22Rv1 (cell line): ENCODE measurements around the gene CYS1.

Experiments
- H3K27ac ChIP-seq: fragments of 450-650 bp; 2 replicates; pipeline ENCODE4 v1.5.1; 2017
- ZFX ChIP-seq: fragments of 450-650 bp; IDR thresholded peaks from 2 replicates; pipeline ENCODE4 v1.6.1; 2017; ENCODE audit warnings: antibody characterized with exemption, borderline replicate concordance
- TF ChIP-seq, protein P1 (sequence below): fragments of 450-650 bp; IDR thresholded peaks from 2 replicates; pipeline ENCODE4 v1.5.1; 2017; ENCODE audit warnings: mild to moderate bottlenecking

CYS1 gene

DNA sequence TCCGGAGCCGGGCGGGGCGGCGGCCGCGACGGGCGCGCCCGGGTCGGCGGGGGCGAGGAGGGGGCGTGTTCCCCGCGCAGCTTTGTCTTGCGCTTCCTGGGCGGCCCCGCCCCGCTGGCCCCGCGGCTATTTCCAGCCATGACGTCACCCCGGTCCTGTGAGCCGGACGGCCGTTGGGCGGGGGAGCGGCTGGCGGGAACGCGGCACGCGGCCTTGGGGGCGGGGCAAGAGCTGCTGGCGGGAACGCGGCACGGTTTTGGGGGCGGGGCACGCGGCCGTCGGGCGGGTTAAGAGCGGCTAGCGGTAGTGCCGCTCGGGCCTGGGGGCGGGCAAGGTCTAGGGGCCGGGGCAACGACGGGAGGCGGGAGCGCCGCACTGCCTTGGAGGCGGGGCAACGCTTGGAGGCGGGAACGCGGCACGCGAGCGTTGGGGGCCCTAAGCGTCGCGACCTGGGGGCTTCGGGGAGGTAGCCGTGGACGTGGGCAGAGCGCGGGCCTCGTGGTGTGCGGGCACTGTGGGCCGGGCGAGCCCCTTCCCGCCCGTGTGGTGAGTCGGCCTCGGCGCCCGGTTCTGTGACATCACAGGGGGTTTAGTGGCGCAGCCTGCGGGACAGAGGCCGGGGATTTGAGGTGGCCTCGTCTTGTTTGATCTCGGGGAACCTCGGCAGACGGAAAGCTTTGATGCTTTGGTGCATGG is 36.2 kb downstream of the CYS1 start:
- TF ChIP-seq, protein P1, sequence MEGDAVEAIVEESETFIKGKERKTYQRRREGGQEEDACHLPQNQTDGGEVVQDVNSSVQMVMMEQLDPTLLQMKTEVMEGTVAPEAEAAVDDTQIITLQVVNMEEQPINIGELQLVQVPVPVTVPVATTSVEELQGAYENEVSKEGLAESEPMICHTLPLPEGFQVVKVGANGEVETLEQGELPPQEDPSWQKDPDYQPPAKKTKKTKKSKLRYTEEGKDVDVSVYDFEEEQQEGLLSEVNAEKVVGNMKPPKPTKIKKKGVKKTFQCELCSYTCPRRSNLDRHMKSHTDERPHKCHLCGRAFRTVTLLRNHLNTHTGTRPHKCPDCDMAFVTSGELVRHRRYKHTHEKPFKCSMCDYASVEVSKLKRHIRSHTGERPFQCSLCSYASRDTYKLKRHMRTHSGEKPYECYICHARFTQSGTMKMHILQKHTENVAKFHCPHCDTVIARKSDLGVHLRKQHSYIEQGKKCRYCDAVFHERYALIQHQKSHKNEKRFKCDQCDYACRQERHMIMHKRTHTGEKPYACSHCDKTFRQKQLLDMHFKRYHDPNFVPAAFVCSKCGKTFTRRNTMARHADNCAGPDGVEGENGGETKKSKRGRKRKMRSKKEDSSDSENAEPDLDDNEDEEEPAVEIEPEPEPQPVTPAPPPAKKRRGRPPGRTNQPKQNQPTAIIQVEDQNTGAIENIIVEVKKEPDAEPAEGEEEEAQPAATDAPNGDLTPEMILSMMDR: no peak
- TF ChIP-seq ZFX: no peak
- peak overlapping the region; percentile 97 for H3K27ac ChIP-seq

- TF ChIP-seq ZFX: no peak
- H3K27ac ChIP-seq: peak within 1 kb of the TSS; percentile 97
Observed at GRCh38 chr2:10043256-10043905, 36.8 kb downstream of the CYS1 start, which contains the start of gene KLF11. KLF11 (plus strand) TSS chr2:10043550; CDS start chr2:10043717, 167 bp downstream.

DNA sequence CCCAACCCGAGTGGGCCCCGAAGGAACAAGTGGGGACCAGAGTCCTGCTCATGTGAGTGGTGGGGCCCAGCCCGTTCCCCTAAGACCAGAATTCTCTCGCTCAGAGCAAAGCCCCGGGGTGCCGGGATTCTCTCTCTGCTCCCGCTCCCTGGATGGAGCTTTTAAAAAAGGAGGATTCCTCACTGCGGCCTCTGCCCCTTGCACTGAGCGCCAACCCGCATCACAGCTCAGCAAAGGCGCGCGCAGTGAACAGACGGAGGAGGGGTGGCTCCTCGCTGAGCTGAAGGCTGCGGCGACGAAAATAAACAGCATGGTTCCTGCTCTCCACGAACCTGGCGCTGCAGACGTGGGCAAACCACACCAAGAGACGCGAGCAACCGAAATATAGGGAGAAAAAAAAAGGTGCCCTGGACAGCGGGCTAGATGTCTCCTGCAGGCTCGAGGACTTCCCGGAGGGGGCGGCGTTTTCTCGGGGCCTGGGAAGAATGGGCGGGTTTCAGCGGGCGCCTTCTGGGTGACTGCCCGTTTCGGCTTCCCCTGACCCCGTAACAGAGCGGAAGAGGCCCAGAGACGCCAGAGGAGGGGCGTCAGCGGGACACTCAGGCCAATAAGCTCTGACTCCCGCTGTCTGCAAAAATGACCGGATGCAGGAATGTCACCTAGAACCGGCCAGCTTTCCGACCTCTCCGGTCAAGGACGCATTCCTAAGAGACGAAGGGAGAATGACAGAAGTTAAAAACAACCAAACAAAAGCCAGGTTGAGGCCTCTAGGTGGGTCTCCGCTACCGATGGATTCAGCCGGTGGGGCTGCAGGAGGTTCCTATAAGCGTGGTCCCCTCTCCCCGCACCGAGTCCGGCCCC is 37.7 kb downstream of the CYS1 start:
- 0 out of 2 replicates have a peak overlapping the region, but pooled peaks have one; percentile 29 for H3K27ac ChIP-seq
- TF ChIP-seq ZFX: no peak
- TF ChIP-seq, protein P1: peak; percentile 11; the same call in 1 of the 2 replicates

DNA sequence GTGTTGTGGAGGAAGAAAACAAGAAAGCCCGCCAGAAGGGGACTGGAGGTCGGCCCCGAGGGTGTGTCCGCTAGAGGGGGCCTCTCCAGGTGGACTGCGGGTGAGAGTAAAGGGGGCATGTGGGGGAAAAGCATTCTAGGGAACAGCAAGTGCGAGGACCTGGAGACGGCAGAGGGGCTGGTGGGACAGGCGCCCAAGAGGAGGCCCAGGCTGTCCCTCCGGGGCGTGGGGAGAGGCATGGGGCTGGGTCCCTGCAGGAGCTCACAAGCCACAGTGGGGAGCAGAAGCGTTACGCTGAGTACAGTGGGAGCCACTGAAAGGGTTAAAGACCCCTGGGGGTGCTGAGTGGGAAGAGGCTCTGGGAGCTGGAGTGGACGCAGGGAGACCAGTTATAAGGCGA is 38.5 kb downstream of the CYS1 start:
- no peak for TF ChIP-seq ZFX
- TF ChIP-seq, protein P1: no peak
- H3K27ac ChIP-seq: no peak overlapping the region

- TF ChIP-seq ZFX: no peak
- TF ChIP-seq, protein P1: peak; percentile 23; the same call in 1 of the 2 replicates
- H3K27ac ChIP-seq: no peak overlapping the region
Observed at GRCh38 chr2:10039658-10040410, 40.4 kb downstream of the CYS1 start.

DNA sequence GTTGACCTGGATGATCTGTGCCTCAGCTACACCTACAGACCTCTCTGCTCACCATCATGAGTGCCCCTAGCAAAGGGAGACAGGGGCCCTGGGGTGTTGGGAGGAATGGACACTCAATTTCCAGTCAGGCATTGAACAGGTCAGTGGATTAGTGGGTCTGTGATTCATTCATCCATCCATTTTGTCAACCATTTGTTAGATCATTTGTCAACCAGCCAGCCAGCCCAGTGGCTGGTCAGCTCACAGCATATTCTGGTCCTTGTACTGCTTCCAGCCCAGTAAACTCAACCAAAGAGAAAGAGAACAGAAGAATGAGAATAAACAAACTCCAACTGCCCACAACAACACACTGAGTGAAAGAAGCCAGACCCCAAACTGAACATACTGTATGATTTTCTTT is 41.5 kb downstream of the CYS1 start:
- no peak overlapping the region for H3K27ac ChIP-seq
- TF ChIP-seq ZFX: no peak
- TF ChIP-seq, protein P1: no peak

- H3K27ac ChIP-seq: no peak overlapping the region
- TF ChIP-seq ZFX: no peak
- TF ChIP-seq, protein P1: no peak
Observed at GRCh38 chr2:10038123-10038522, 42.1 kb downstream of the CYS1 start.
